ENCODE measurements around the gene MACROD2. TPM values are rescaled to one million over a fixed set of nuclear protein-coding genes. Genes with fewer than 3 reads are reported as not detected.

The MACROD2 gene
- total and polyA plus RNA-seq, 4 donors = 13.0 to 67.1 (median 20.7) TPM

DNA sequence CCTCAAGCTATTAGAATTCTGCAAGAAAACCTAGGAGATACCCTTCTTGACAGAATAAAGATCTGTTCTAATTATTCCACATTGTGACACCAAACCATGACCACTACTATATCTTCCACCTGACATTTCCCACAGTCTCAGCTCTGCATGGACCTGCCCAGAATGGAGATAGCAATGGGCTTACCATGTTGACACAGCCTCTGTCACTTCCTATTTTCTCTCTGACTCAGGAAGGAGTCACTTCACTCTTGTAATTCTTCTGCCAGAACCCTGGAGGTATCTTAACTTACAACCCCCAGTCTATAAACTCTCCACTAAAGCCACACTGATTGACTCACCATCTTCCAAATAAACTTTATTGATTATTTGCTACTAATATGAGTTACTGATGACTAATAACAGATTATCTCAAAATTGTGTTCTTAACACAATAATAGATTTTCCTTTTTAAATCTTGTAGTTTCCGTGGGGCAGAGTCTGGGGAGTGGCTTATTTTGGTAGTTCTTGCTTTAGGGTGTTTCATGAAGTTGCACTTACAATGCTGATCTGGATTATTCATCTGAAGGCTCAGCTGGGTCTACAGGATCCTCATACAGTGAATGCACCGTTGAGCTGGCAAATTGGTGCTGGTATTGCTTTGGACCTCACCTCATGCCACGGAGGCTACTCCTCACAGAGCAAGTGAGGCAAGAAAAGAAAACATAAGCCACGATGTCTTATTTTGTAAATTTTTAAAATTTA, 1708.0 kb downstream of the MACROD2 start:
- TF ChIP-seq, protein P1, sequence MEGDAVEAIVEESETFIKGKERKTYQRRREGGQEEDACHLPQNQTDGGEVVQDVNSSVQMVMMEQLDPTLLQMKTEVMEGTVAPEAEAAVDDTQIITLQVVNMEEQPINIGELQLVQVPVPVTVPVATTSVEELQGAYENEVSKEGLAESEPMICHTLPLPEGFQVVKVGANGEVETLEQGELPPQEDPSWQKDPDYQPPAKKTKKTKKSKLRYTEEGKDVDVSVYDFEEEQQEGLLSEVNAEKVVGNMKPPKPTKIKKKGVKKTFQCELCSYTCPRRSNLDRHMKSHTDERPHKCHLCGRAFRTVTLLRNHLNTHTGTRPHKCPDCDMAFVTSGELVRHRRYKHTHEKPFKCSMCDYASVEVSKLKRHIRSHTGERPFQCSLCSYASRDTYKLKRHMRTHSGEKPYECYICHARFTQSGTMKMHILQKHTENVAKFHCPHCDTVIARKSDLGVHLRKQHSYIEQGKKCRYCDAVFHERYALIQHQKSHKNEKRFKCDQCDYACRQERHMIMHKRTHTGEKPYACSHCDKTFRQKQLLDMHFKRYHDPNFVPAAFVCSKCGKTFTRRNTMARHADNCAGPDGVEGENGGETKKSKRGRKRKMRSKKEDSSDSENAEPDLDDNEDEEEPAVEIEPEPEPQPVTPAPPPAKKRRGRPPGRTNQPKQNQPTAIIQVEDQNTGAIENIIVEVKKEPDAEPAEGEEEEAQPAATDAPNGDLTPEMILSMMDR (IDR thresholded peaks at IDR 0.05; ENCODE audit: control extremely low read depth, extremely low read depth) = no peak
- WGBS, 2 donors = 90 to 91% methylated on average over 4 of the region's 4 CpGs

GRCh38 chr20:15705975-15706374, 1710.7 kb downstream of the MACROD2 start:
- no peak overlapping the region for H3K9ac ChIP-seq (ENCODE audit: insufficient read depth in 1 of 2, low read length in 2 of 2)
- no peak for ATAC-seq (ENCODE audit: insufficient read depth, low FRiP score)
- H3K4me1 ChIP-seq (ENCODE audit: control insufficient read depth in 5 of 5, insufficient read depth in 5 of 5, low read length in 5 of 5) = peaks cover 0 to under 1% (median 0%) of the 10 kb centered on the region in 5 donors
- no peak overlapping the region for H3K4me3 ChIP-seq
- no peaks in the 10 kb centered on the region for H3K27me3 ChIP-seq (ENCODE audit: control insufficient read depth in 3 of 3, insufficient read depth in 3 of 3, low read length in 2 of 3)
- H3K36me3 ChIP-seq (ENCODE audit: control insufficient read depth in 4 of 4, insufficient read depth in 4 of 4, low read length in 4 of 4) = no peaks in the 10 kb centered on the region
- DNase-seq = no peak
- H3K27ac ChIP-seq (ENCODE audit: low read depth in 1 of 2, low read length in 1 of 2) = no peak overlapping the region
- WGBS, 2 donors = 45 to 47% methylated on average over 3 of the region's 3 CpGs
- H3K9me3 ChIP-seq (ENCODE audit: control insufficient read depth in 4 of 4, insufficient read depth in 3 of 4, low read length in 3 of 4) = no peaks in the 10 kb centered on the region
- TF ChIP-seq, protein P1 (IDR thresholded peaks at IDR 0.05; ENCODE audit: control extremely low read depth, extremely low read depth) = no peak

More for the DNA sequence above, 1708.0 kb downstream of the MACROD2 start:
- ATAC-seq (ENCODE audit: insufficient read depth, low FRiP score) (no peak), DNase-seq (no peak)
- H3K4me1 ChIP-seq (ENCODE audit: control insufficient read depth in 5 of 5, insufficient read depth in 5 of 5, low read length in 5 of 5) = peaks cover 0 to 4% (median 0%) of the 10 kb centered on the region in 5 donors
- no peak overlapping the region for H3K9ac ChIP-seq (ENCODE audit: insufficient read depth in 1 of 2, low read length in 2 of 2)
- no peaks in the 10 kb centered on the region for H3K36me3 ChIP-seq (ENCODE audit: control insufficient read depth in 4 of 4, insufficient read depth in 4 of 4, low read length in 4 of 4)
- H3K27ac ChIP-seq (ENCODE audit: low read depth in 1 of 2, low read length in 1 of 2) = no peak overlapping the region
- H3K4me3 ChIP-seq = no peak overlapping the region
- H3K9me3 ChIP-seq (ENCODE audit: control insufficient read depth in 4 of 4, insufficient read depth in 3 of 4, low read length in 3 of 4) = no peaks in the 10 kb centered on the region
- H3K27me3 ChIP-seq (ENCODE audit: control insufficient read depth in 3 of 3, insufficient read depth in 3 of 3, low read length in 2 of 3) = no peaks in the 10 kb centered on the region

DNA sequence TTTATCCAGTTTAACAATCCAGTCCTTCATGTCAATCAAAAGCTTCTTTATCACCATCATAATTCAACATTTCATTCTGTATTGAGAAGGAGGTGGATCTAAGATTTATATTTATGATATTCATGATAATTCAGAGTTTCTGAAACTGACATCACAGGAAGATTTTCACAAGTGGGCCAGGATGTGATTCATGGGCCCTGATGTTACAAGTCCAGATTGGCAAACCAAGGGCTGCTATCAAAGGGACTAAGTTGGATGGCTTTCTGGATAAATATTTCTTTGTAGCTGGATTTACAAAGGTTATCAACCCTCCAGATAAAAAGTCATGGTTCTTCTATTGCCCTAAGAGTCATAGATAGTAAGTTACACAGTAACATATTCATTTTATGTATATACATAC, 1711.4 kb downstream of the MACROD2 start:
- H3K9ac ChIP-seq (ENCODE audit: insufficient read depth in 1 of 2, low read length in 2 of 2) = no peak overlapping the region
- TF ChIP-seq, protein P1 (IDR thresholded peaks at IDR 0.05; ENCODE audit: control extremely low read depth, extremely low read depth) = no peak
- peaks cover 0 to 1% (median 0%) of the 10 kb centered on the region in 4 donors for H3K9me3 ChIP-seq (ENCODE audit: control insufficient read depth in 4 of 4, insufficient read depth in 3 of 4, low read length in 3 of 4)
- DNase-seq (no peak), ATAC-seq (ENCODE audit: insufficient read depth, low FRiP score) (no peak)
- H3K27me3 ChIP-seq (ENCODE audit: control insufficient read depth in 3 of 3, insufficient read depth in 3 of 3, low read length in 2 of 3) = no peaks in the 10 kb centered on the region
- H3K4me3 ChIP-seq = no peak overlapping the region
- no peaks in the 10 kb centered on the region for H3K4me1 ChIP-seq (ENCODE audit: control insufficient read depth in 5 of 5, insufficient read depth in 5 of 5, low read length in 5 of 5)
- H3K27ac ChIP-seq (ENCODE audit: low read depth in 1 of 2, low read length in 1 of 2) = no peak overlapping the region
- no peaks in the 10 kb centered on the region for H3K36me3 ChIP-seq (ENCODE audit: control insufficient read depth in 4 of 4, insufficient read depth in 4 of 4, low read length in 4 of 4)

Data from lung (tissue), 12 donors.